ENCODE measurements around the gene PPP2R5C. TPM values are rescaled to one million over a fixed set of nuclear protein-coding genes. Genes with fewer than 3 reads are reported as not detected.

Gene PPP2R5C
- polyA plus RNA-seq, 1 donor from 2014 or later: 111 TPM

DNA sequence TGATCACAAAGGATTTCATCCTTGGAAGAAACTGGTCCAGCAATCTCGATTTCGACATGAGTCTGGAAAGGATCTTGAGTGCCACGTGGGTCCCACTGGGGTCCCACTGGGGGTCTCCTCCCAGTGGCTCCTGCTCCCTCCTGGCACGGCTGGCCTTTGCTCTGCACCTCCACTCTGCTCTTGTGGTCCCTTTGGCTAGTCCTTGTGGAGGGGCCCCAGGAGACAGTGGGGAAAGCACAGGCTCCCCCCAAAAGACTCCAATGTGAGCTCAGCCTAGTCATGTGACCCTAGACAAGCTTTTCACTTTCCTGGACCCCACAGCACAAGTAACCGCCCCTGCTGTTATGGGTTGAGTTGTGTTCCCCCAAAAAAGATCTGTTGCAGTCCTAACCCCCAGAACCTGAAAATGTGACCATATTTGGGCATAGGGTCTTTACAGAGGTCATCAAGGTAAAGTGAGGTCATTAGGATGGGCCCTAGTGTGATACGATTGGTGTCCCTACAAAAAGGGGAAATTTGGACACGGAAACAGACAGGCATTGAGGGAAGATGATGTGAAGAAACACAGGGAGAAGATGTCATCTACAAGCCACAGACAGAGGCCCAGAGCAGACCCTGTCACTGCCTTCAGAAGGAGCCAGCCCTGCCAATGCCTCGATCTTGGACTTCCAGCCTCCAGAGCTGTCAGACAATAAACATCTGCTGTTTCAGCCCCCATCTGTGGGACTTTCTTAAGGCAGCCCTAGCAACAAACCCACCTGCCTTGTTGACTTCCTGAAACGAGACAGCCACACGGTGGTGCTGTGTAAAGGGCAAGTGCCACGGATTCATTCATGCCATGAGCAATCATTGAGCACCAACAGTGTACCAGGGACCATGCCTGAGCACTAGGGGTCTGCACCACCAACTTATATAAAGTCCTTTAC is 23.8 kb upstream of the PPP2R5C start:
- H3K9me3 ChIP-seq (ENCODE audit: low read length): peaks cover 4% of the 10 kb centered on the region
- H3F3A ChIP-seq (ENCODE audit: insufficient read depth, low read length, poor library complexity, severe bottlenecking): no peaks in the 10 kb centered on the region
- no peak overlapping the region for H3K4me3 ChIP-seq (ENCODE audit: low read length)
- H2AFZ ChIP-seq (ENCODE audit: low read depth, low read length): no peak overlapping the region
- no peak overlapping the region for H3K4me2 ChIP-seq (ENCODE audit: low read length)
- TF ChIP-seq EP300 (conservative IDR thresholded peaks at IDR 0.05; ENCODE audit: poor library complexity, severe bottlenecking): no peak
- no peak for TF ChIP-seq RAD21 (conservative IDR thresholded peaks at IDR 0.05)
- no peak for TF ChIP-seq SMC3 (conservative IDR thresholded peaks at IDR 0.05; ENCODE audit: poor library complexity)
- no peak for TF ChIP-seq CTCF (IDR thresholded peaks at IDR 0.05; ENCODE audit: poor library complexity, severe bottlenecking)
- H3K36me3 ChIP-seq (ENCODE audit: insufficient read depth, low read length): no peaks in the 10 kb centered on the region
- no peaks in the 10 kb centered on the region for H3K9me2 ChIP-seq (ENCODE audit: insufficient read depth, low read length)
- H3K9ac ChIP-seq (ENCODE audit: low read length): no peak overlapping the region
- no peaks in the 10 kb centered on the region for H3K79me2 ChIP-seq (replicated peaks; ENCODE audit: insufficient read depth, low read length)
- H3K27ac ChIP-seq (ENCODE audit: low read length): no peak overlapping the region
- no peaks in the 10 kb centered on the region for H4K20me1 ChIP-seq (ENCODE audit: insufficient read depth)
- no peaks in the 10 kb centered on the region for H3K27me3 ChIP-seq (ENCODE audit: insufficient read depth, low read depth, low read length)

DNA sequence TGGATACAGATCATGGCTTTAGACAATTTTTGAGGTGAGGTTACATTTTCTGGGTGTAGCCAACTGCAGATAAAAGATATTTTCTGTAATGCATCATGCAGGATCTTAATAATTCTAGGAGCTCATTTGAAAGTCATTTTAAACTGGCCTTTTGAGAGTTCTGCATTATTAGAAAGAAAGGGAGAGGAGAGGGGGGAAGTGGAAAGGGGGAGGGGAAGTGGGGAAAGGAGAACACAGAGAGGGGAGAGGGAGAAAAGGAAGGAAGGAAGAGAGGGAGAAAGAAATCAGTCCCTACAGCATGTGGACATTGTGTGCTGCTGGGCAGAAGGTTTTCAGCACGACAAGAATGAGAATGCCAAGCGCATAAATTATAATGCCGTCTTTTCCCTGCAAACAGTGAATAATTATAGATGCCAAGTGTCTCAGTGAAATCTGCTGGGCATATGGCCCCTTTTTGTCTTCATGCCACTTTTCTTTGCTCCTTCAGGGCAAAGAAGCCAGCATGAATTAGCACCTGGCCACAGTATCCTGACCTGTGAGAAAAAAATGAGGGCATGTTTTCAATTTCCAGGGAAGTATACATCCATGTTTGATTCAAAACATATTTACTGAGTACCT is 22.7 kb upstream of the PPP2R5C start:
- no peak overlapping the region for H2AFZ ChIP-seq (ENCODE audit: low read depth, low read length)
- H3K9me3 ChIP-seq (ENCODE audit: low read length): peaks cover 4% of the 10 kb centered on the region
- no peaks in the 10 kb centered on the region for H3K27me3 ChIP-seq (ENCODE audit: insufficient read depth, low read depth, low read length)
- no peak overlapping the region for H3K27ac ChIP-seq (ENCODE audit: low read length)
- H3K36me3 ChIP-seq (ENCODE audit: insufficient read depth, low read length): no peaks in the 10 kb centered on the region
- no peak overlapping the region for H3K4me3 ChIP-seq (ENCODE audit: low read length)
- H4K20me1 ChIP-seq (ENCODE audit: insufficient read depth): no peaks in the 10 kb centered on the region
- no peaks in the 10 kb centered on the region for H3K79me2 ChIP-seq (replicated peaks; ENCODE audit: insufficient read depth, low read length)
- H3K9ac ChIP-seq (ENCODE audit: low read length): no peak overlapping the region
- no peak overlapping the region for H3K4me2 ChIP-seq (ENCODE audit: low read length)
- no peaks in the 10 kb centered on the region for H3K9me2 ChIP-seq (ENCODE audit: insufficient read depth, low read length)
- H3F3A ChIP-seq (ENCODE audit: insufficient read depth, low read length, poor library complexity, severe bottlenecking): no peaks in the 10 kb centered on the region
- TF ChIP-seq, protein P1, sequence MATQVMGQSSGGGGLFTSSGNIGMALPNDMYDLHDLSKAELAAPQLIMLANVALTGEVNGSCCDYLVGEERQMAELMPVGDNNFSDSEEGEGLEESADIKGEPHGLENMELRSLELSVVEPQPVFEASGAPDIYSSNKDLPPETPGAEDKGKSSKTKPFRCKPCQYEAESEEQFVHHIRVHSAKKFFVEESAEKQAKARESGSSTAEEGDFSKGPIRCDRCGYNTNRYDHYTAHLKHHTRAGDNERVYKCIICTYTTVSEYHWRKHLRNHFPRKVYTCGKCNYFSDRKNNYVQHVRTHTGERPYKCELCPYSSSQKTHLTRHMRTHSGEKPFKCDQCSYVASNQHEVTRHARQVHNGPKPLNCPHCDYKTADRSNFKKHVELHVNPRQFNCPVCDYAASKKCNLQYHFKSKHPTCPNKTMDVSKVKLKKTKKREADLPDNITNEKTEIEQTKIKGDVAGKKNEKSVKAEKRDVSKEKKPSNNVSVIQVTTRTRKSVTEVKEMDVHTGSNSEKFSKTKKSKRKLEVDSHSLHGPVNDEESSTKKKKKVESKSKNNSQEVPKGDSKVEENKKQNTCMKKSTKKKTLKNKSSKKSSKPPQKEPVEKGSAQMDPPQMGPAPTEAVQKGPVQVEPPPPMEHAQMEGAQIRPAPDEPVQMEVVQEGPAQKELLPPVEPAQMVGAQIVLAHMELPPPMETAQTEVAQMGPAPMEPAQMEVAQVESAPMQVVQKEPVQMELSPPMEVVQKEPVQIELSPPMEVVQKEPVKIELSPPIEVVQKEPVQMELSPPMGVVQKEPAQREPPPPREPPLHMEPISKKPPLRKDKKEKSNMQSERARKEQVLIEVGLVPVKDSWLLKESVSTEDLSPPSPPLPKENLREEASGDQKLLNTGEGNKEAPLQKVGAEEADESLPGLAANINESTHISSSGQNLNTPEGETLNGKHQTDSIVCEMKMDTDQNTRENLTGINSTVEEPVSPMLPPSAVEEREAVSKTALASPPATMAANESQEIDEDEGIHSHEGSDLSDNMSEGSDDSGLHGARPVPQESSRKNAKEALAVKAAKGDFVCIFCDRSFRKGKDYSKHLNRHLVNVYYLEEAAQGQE (IDR thresholded peaks at IDR 0.05; ENCODE audit: borderline replicate concordance): no peak
- TF ChIP-seq CTCF (IDR thresholded peaks at IDR 0.05; ENCODE audit: poor library complexity, severe bottlenecking): no peak
- no peak for TF ChIP-seq EP300 (conservative IDR thresholded peaks at IDR 0.05; ENCODE audit: poor library complexity, severe bottlenecking)
- TF ChIP-seq RAD21 (conservative IDR thresholded peaks at IDR 0.05): no peak
- TF ChIP-seq POLR2AphosphoS5 (IDR thresholded peaks at IDR 0.05): no peak
- no peak for TF ChIP-seq TAF1 (IDR thresholded peaks at IDR 0.05; ENCODE audit: low read depth)
- TF ChIP-seq EZH2 (IDR thresholded peaks at IDR 0.05; ENCODE audit: borderline replicate concordance, insufficient read depth, low read length, poor library complexity, severe bottlenecking): no peak
- no peak for TF ChIP-seq MXI1 (conservative IDR thresholded peaks at IDR 0.05; ENCODE audit: poor library complexity, severe bottlenecking)
- TF ChIP-seq SMC3 (conservative IDR thresholded peaks at IDR 0.05; ENCODE audit: poor library complexity): no peak
